Neural progenitor cell (in vitro differentiated cells): ENCODE measurements around the gene SPTBN1.

Source experiments
- CTCF ChIP-seq: fragments of 200-600 bp; sonication (generic); IDR thresholded peaks from 2 replicates; pipeline ENCODE4 v1.5.1; 2017; ENCODE audit warnings: antibody characterized with exemption, mild to moderate bottlenecking
- EZH2phosphoT487 ChIP-seq: fragments of 200-600 bp; sonication (generic); IDR thresholded peaks from 2 replicates; pipeline ENCODE4 v1.6.1; 2017; ENCODE audit warnings: antibody characterized with exemption

DNA sequence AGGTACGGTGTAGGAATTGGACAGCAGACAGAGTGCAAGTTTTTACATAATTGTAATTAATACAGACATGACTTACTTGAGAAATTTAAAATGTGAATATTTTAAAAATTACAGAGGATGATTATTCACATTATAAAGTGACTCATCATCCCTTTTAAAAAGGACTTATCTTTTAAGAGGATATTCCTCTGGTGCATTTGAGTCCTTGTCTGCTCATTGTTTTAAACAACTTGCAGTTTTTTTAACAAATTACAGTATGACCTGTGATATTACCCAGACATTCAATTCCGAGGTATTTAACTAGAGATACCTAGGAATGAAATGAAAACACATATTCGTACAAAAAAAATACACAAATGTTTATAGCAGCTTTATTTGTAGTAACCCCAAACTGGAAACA, 38.0 kb downstream of the SPTBN1 start:
- TF ChIP-seq CTCF = no peak
- no peak for TF ChIP-seq EZH2phosphoT487
